PC-3 (cell line): Measurements from ENCODE around the gene DNAJB5. TPM values are rescaled to one million over a fixed set of nuclear protein-coding genes. Genes with fewer than 3 reads are reported as not detected.

ENCODE experiments used
- ATAC-seq: fragments of 200-7000 bp; cut with Tn5 transposase; 2 replicates; pipeline ENCODE4 v1.9.1; 2020; ENCODE audit warnings: mild to moderate bottlenecking, moderate library complexity
- BruUV-seq: library from RNA; stranded (reverse); fragments of 400-500 nt; replicated peaks from 2 replicates; lab custom pipeline; 2021; lab: Mats Ljungman, UMichigan
- CTCF ChIA-PET: fragments of 300-600 bp; sonication (Branson Sonifier 250); formaldehyde crosslinking; loops from one replicate; lab custom pipeline; 2022; ENCODE audit warnings: antibody characterized with exemption; lab: Charles Lee
- POLR2A ChIA-PET: fragments of 300-600 bp; sonication (Branson Sonifier 250); formaldehyde crosslinking; loops from one replicate; lab custom pipeline; 2022; ENCODE audit warnings: antibody characterized with exemption; ENCODE audit not compliant: unreplicated experiment; lab: Charles Lee
- DNase-seq: peaks from one replicate; pipeline ENCODE4 v3.0.0-alpha.2; 2015
- H2AFZ ChIP-seq: fragments of 300-600 bp; sonication (generic); 2 replicates; pipeline ENCODE4 v1.6.0; 2016; ENCODE audit warnings: antibody characterized with exemption, low read length
- H3F3A ChIP-seq: fragments of 300-600 bp; sonication (generic); one replicate; pipeline ENCODE4 v1.6.0; 2017; ENCODE audit warnings: antibody characterized with exemption, low read length, control low read depth, mild to moderate bottlenecking; ENCODE audit not compliant: unreplicated experiment
- H3K27ac ChIP-seq: fragments of 300-600 bp; sonication (generic); 2 replicates; pipeline ENCODE4 v1.5.1; 2016; ENCODE audit warnings: mild to moderate bottlenecking, low read length
- H3K27me3 ChIP-seq: fragments of 300-600 bp; sonication (generic); 2 replicates; pipeline ENCODE4 v1.6.1; 2016; ENCODE audit warnings: low read length, mixed read lengths
- H3K36me3 ChIP-seq: fragments of 300-600 bp; sonication (generic); 2 replicates; pipeline ENCODE4 v1.6.1; 2016; ENCODE audit warnings: low read depth, mixed run types, low read length, mixed read lengths
- H3K4me1 ChIP-seq: fragments of 300-600 bp; sonication (generic); 2 replicates; pipeline ENCODE4 v1.5.1; 2016; ENCODE audit warnings: low read length; ENCODE audit not compliant: insufficient read depth
- H3K4me2 ChIP-seq: fragments of 300-600 bp; sonication (generic); 2 replicates; pipeline ENCODE4 v1.6.0; 2016; ENCODE audit warnings: low read length
- H3K4me3 ChIP-seq: fragments of 300-600 bp; sonication (generic); 2 replicates; pipeline ENCODE4 v1.5.1; 2016; ENCODE audit warnings: mild to moderate bottlenecking, low read length, mixed read lengths
- H3K79me2 ChIP-seq: fragments of 300-600 bp; sonication (generic); 2 replicates; pipeline ENCODE4 v1.6.1; 2017; ENCODE audit warnings: low read length, mixed read lengths
- H3K9ac ChIP-seq: fragments of 300-600 bp; sonication (generic); 2 replicates; pipeline ENCODE4 v1.6.0; 2016; ENCODE audit warnings: mild to moderate bottlenecking, low read length
- H3K9me2 ChIP-seq: fragments of 300-600 bp; sonication (generic); replicated peaks from 2 replicates; pipeline ENCODE4 v1.6.1; 2016; ENCODE audit warnings: mixed run types, low read length, mixed read lengths
- H3K9me3 ChIP-seq: fragments of 300-600 bp; sonication (generic); 2 replicates; pipeline ENCODE4 v1.6.1; 2016; ENCODE audit warnings: low read length, mixed read lengths
- H4K20me1 ChIP-seq: fragments of 300-600 bp; sonication (generic); 2 replicates; pipeline ENCODE4 v1.6.1; 2016; ENCODE audit warnings: low read length, mixed read lengths
- EZH2 ChIP-seq: fragments of 300-600 bp; sonication (generic); IDR thresholded peaks from one replicate; pipeline ENCODE4 v1.6.1; 2017; ENCODE audit warnings: antibody characterized with exemption, mild to moderate bottlenecking, low read length; ENCODE audit not compliant: unreplicated experiment
- EZH2phosphoT487 ChIP-seq: fragments of 300-600 bp; sonication (generic); IDR thresholded peaks from 2 replicates; pipeline ENCODE4 v1.6.1; 2018; ENCODE audit warnings: mild to moderate bottlenecking, antibody characterized with exemption, low read length, borderline replicate concordance
- intact Hi-C: fragments of 100-400 bp; cut with micrococcal nuclease; formaldehyde crosslinking; loops from 2 replicates; pipeline ENCODE4 v1.9.0; 2023
- total RNA-seq: library from RNA; depleted of rRNA; stranded (reverse); fragments of >200 nt; gene quantifications from 2 replicates; pipeline ENCODE4 v1.2.3, GENCODE V29; 2014
- TF ChIP-seq, protein P1 (sequence below): fragments of 300-600 bp; sonication (generic); conservative IDR thresholded peaks from 2 replicates; pipeline ENCODE4 v1.5.1; 2017; ENCODE audit warnings: antibody characterized with exemption, low read depth, mild to moderate bottlenecking, low read length

The DNAJB5 gene
- total RNA-seq, 1 experiment from 2014 or later: 9.3 TPM

DNA sequence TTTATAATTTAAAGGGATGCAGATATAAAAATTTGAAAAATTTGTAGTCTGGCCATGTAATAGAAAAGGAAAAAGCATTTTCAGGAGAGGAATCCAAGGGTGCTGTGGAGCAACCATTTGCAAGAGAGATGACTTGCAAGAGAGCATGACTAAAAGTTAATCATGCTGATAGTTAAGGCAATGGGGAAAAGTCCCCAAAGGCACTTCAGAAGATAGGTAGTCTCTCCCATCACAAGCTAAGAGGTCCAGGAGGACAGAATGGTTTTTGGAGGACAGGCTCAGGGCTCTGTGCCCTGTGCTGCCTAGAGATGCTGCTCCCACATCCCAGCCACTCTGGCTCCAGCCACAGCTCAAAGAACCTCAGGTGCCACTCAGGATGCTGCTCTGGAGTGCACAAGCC lies 38.8 kb downstream of the DNAJB5 start:
- Histone ChIP-seq H3K4me1 (peaks cover 9% of the 10 kb centered on the region), H3K9me3 (no peaks in the 10 kb centered on the region), H3K36me3 (no peaks in the 10 kb centered on the region; the same call in 1 of the 2 replicates), H3F3A (no peaks in the 10 kb centered on the region), H3K79me2 (no peaks in the 10 kb centered on the region), H3K9me2 (no peaks in the 10 kb centered on the region), H2AFZ (no peak overlapping the region), H3K27me3 (no peaks in the 10 kb centered on the region), H3K4me3 (no peak overlapping the region), H3K9ac (no peak overlapping the region), H3K27ac (no peak overlapping the region), H4K20me1 (no peaks in the 10 kb centered on the region), H3K4me2 (no peak overlapping the region)
- TF ChIP-seq EZH2phosphoT487 (no peak), EZH2 (no peak)
- TF ChIP-seq, protein P1, sequence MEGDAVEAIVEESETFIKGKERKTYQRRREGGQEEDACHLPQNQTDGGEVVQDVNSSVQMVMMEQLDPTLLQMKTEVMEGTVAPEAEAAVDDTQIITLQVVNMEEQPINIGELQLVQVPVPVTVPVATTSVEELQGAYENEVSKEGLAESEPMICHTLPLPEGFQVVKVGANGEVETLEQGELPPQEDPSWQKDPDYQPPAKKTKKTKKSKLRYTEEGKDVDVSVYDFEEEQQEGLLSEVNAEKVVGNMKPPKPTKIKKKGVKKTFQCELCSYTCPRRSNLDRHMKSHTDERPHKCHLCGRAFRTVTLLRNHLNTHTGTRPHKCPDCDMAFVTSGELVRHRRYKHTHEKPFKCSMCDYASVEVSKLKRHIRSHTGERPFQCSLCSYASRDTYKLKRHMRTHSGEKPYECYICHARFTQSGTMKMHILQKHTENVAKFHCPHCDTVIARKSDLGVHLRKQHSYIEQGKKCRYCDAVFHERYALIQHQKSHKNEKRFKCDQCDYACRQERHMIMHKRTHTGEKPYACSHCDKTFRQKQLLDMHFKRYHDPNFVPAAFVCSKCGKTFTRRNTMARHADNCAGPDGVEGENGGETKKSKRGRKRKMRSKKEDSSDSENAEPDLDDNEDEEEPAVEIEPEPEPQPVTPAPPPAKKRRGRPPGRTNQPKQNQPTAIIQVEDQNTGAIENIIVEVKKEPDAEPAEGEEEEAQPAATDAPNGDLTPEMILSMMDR: no peak
- CTCF ChIA-PET: no interaction called here
- intact Hi-C loops: no loop called here
- ATAC-seq: no peak
- POLR2A ChIA-PET: no interaction called here
- DNase-seq: no peak
- BruUV-seq: no TSS peak

DNA sequence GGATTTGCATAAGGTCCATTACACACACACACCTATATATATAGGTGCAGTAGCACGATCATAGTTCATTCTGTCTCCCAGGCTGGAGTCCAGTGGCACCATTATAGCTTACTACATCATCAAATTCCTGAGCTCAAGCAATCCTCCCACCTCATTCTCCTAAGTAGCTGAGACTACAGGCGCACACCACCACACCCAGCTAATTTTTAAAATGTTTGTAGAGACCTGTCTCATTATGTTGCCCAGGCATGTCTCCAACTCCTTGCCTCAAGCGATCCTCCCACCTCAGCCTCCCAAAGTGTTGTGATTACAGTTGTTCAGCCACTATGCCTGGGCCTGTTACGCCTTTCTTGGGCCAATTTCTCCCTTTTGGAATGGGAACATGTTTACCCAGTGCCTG lies 39.7 kb downstream of the DNAJB5 start:
- no TSS peak for BruUV-seq
- Histone ChIP-seq H3K36me3 (no peaks in the 10 kb centered on the region; the same call in 1 of the 2 replicates), H3K27me3 (no peaks in the 10 kb centered on the region), H3K9me3 (no peaks in the 10 kb centered on the region), H4K20me1 (no peaks in the 10 kb centered on the region), H3K9me2 (no peaks in the 10 kb centered on the region), H3K4me2 (no peak overlapping the region), H3K9ac (no peak overlapping the region), H3K4me3 (no peak overlapping the region), H3K79me2 (no peaks in the 10 kb centered on the region), H3K4me1 (peaks cover 9% of the 10 kb centered on the region), H3F3A (no peaks in the 10 kb centered on the region), H2AFZ (no peak overlapping the region), H3K27ac (no peak overlapping the region)
- TF ChIP-seq, protein P1: no peak
- TF ChIP-seq EZH2 (no peak), EZH2phosphoT487 (no peak)
- CTCF ChIA-PET: no interaction called here
- DNase-seq (no peak), ATAC-seq (no peak)
- POLR2A ChIA-PET: no interaction called here
- intact Hi-C loops: no loop called here

DNA sequence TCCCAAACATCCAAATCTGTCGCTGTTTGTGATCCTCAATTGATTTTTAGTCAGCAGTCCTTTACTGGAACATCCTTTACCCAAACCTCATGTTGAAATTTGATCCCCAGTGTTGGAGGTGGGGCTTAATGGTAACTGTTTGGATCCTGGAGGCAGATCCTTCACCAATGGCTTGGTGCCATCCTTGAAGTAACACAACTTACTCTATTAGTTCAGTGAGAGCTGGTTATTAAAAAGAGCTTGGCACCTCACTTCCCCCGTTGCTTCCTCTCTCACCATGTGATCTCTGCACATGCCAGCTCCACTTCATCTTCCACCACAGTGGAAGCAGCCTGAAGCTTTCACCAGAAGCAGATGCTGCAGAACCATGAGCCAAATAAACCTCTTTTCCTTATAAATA lies 40.3 kb downstream of the DNAJB5 start:
- no peak overlapping the region for H3K4me2 ChIP-seq
- CTCF ChIA-PET: no interaction called here
- no TSS peak for BruUV-seq
- H4K20me1 ChIP-seq: no peaks in the 10 kb centered on the region
- no peaks in the 10 kb centered on the region for H3K27me3 ChIP-seq
- peaks cover 9% of the 10 kb centered on the region for H3K4me1 ChIP-seq
- ATAC-seq: no peak
- DNase-seq: no peak
- TF ChIP-seq, protein P1: no peak
- TF ChIP-seq EZH2phosphoT487 (no peak), EZH2 (no peak)
- H3K36me3 ChIP-seq: no peaks in the 10 kb centered on the region; the same call in 1 of the 2 replicates
- H3K9me3 ChIP-seq: no peaks in the 10 kb centered on the region
- H3K9me2 ChIP-seq: no peaks in the 10 kb centered on the region
- H3K4me3 ChIP-seq: no peak overlapping the region
- H3K9ac ChIP-seq: no peak overlapping the region
- no peak overlapping the region for H2AFZ ChIP-seq
- no peaks in the 10 kb centered on the region for H3K79me2 ChIP-seq
- no peaks in the 10 kb centered on the region for H3F3A ChIP-seq
- POLR2A ChIA-PET: no interaction called here
- H3K27ac ChIP-seq: no peak overlapping the region
- intact Hi-C loops: no loop called here
